Dendritic cell treated with granulocyte-macrophage colony-stimulating factor and Interleukin-4, amounts not matched to agents 40 ng/mL and 50 ng/mL, for 4 days (primary cell): Measurements from ENCODE around the gene SORL1.
"Not testable (repeated sequence)": the region's sequence is repeated elsewhere in the genome, so short reads cannot be mapped to it uniquely, and the experiment has no call there.

Experiments used
- H3K27ac Mint-ChIP-seq: one replicate; pipeline ENCODE4 v1.8.0; 2022; ENCODE audit warnings: mild to moderate bottlenecking, mixed read lengths
- H3K27me3 Mint-ChIP-seq: one replicate; pipeline ENCODE4 v1.8.0; 2022; ENCODE audit warnings: mild to moderate bottlenecking, mixed read lengths
- H3K36me3 Mint-ChIP-seq: one replicate; pipeline ENCODE4 v1.8.0; 2022; ENCODE audit warnings: low read depth, mixed read lengths
- H3K4me1 Mint-ChIP-seq: one replicate; pipeline ENCODE4 v1.8.0; 2022; ENCODE audit warnings: low read depth, mixed read lengths
- H3K4me3 Mint-ChIP-seq: one replicate; pipeline ENCODE4 v1.8.0; 2022; ENCODE audit warnings: mild to moderate bottlenecking, moderate library complexity, mixed read lengths
- H3K9me3 Mint-ChIP-seq: one replicate; pipeline ENCODE4 v1.8.0; 2022; ENCODE audit warnings: mixed read lengths
- intact Hi-C: fragments of 100-400 bp; cut with micrococcal nuclease; formaldehyde crosslinking; loops from one replicate; pipeline ENCODE4 v1.15.0; 2022

The SORL1 gene

DNA sequence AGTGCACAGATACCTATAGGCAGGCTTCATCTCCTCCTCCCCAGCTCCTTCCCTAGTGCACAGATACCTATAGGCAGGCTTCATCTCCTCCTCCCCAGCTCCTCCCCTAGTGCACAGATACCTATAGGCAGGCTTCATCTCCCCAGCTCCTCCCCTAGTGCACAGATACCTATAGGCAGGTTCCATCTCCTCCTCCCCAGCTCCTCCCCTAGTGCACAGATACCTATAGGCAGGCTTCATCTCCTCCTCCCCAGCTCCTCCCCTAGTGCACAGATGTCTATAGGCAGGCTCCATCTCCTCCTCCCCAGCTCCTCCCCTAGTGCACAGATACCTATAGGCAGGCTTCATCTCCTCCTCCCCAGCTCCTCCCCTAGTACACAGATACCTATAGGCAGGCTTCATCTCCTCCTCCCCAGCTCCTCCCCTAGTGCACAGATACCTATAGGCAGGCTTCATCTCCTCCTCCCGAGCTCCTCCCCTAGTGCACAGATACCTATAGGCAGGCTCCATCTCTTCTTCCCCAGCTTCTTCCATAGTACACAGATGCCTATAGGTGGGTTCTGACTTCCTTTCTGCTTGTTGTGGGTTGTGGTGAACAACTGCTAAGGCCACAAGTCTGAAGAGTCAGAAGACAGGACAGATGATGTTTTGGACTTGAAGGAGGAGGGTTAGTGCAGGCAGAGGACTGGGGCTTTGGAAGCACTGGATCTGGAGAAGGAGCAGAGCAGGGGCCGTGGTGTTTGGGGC lies 29.5 kb downstream of the SORL1 start:
- H3K9me3 Mint-ChIP-seq, result not testable (repeated sequence)

DNA sequence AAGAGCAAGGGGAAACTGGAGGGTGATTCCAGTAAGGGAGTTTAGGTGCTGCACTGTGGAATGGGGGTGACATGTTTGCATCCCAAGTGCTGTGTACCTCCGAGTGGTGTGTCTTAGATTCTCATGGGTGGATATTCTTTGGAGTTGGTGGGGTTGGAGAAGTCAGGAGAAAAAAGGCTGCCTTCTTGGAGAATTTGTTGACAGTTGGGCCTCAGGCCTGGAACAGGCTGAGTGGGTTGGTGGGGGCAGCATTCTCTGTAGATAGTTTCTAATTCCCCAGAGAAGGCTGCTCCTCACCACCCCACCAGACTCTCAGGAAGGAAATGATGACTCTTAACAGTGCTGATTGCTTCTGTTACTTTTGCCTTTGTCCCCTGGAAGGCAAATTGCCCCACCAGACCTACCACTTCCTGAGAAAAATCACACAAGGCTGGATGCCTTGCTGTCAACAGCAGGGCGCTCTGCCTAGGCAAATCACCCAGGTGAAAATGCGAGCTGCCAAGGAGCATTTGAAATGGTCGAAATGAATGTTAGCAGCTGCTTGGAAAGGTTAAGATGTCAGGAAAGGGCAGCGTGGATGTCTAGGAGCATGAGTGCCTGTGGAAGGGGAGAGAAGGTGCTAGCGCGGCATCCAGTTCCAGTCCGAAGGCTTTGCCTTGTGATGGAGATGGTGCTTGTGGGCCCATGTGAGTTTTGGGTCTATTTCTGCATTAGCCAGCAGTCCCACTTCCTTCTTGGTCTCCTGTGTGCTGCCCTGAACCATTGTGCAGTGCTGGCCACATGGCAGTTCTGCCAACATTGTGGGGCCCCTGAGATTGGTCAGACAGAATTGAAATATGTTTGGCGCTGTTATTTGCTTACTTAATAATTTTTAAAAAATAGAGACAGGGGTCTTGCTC lies 30.4 kb downstream of the SORL1 start:
- intact Hi-C loops, result no loop called here
- Mint-ChIP-seq H3K36me3 (peaks cover 41% of the 10 kb centered on the region), H3K4me1 (peaks cover 54% of the 10 kb centered on the region), H3K27ac (no peak overlapping the region), H3K27me3 (peaks cover 12% of the 10 kb centered on the region), H3K4me3 (no peak overlapping the region), H3K9me3 (no peaks in the 10 kb centered on the region)

More for the DNA sequence above, 29.5 kb downstream of the SORL1 start:
- Mint-ChIP-seq H3K27me3 (peaks cover 12% of the 10 kb centered on the region), H3K4me1 (peaks cover 57% of the 10 kb centered on the region), H3K36me3 (peaks cover 36% of the 10 kb centered on the region)
- H3K4me3 Mint-ChIP-seq, intact Hi-C loops, H3K27ac Mint-ChIP-seq: not testable (repeated sequence)

DNA sequence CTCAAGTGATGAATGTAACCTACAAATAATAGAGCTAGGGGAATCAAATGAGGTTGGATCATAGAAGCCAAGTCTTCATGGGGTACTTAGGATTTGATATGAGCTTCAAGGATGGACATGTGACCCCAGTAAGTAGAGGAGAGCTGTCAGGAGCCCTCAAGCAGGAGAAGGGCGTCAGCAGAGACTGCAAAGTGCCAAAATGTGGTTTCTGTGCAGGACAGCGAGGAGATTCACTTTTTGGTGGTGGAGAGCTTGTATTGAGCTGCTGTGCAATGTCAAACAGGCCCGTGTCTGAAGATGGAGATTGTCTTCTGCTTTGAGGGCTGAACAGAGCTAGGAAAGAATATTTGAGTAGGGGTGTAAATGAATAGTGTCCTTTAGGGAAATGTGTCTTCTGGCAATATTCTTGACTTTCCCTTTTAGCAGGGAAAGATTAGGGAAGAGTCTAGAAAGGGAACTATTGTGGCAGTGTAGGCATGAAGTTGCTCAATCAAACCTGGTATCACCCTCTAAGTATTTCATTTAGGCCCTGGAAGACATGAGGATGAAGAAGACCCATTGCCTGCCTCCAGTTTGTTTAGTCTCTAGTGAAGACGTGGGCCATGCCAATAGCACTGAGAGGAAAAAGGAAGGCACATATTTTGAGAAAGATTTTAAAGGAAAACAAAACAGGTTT lies 31.8 kb downstream of the SORL1 start:
- Mint-ChIP-seq H3K9me3 (no peaks in the 10 kb centered on the region), H3K27me3 (peaks cover 9% of the 10 kb centered on the region), H3K36me3 (peaks cover 44% of the 10 kb centered on the region), H3K4me1 (peaks cover 48% of the 10 kb centered on the region), H3K27ac (no peak overlapping the region), H3K4me3 (no peak overlapping the region)
- intact Hi-C loops, result no loop called here

DNA sequence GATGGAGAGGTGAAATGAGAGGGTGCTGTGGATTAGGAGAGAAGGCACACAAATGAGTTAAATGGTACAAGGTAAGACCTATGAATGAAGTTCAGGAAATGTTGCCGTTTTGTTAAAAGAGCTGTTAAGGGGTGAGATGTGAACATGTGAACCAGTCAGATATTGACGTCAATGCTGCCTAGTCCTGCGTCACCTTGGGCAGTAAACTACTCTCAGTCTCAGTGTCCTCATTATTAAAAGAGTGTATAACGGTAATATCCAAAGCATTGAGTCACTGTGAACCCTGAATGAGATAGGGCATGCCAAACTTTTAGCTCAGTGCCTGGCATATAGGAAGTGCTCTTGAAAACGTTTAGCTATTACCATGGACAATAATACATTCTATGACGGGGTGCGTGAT lies 33.1 kb downstream of the SORL1 start:
- no peak overlapping the region for H3K27ac Mint-ChIP-seq
- H3K27me3 Mint-ChIP-seq, result peaks cover 4% of the 10 kb centered on the region
- intact Hi-C loops, result no loop called here
- no peaks in the 10 kb centered on the region for H3K9me3 Mint-ChIP-seq
- peaks cover 40% of the 10 kb centered on the region for H3K4me1 Mint-ChIP-seq
- no peak overlapping the region for H3K4me3 Mint-ChIP-seq
- peaks cover 49% of the 10 kb centered on the region for H3K36me3 Mint-ChIP-seq

DNA sequence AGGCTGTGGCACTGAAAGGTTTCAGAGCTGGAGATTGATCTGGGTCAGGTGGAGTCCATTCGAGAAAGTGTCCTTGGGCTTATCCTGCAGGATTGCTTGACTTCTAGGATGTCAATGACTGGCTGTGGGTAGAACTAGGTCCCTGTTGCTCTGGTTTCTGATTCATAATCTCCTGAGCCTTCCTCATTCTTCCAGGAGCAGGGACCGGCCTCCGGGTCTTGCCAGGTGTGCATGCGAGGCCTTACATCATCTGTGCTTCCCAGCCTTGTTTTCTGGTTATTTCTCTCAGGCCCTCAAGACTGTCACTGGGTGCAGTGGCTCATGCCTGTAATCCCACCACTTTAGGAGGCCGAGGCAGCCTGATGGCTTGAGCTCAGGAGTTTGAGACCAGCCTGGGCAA lies 33.9 kb downstream of the SORL1 start:
- H3K27ac Mint-ChIP-seq, result no peak overlapping the region
- peaks cover 57% of the 10 kb centered on the region for H3K36me3 Mint-ChIP-seq
- intact Hi-C loops, result no loop called here

DNA sequence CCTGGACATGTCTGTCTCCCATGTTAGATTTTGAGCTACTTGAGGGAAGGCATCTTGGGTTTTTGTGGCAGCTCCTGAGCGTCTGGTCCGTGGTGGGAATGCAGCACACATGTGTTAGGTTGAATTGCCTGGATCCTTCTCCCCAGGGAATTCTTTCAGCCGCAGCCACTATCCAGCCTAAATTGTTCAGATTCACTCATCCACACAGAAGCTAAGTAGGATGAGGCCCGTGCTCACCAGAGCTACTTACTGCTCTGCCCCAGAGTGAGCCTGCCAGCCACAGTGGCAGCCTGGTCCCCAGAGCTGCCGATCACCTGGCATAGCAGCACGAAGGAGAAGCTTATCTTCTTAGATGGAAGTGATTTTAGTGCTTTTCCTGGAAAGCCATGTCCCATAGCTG lies 35.1 kb downstream of the SORL1 start:
- no peak overlapping the region for H3K4me3 Mint-ChIP-seq
- no peaks in the 10 kb centered on the region for H3K27me3 Mint-ChIP-seq
- no peaks in the 10 kb centered on the region for H3K9me3 Mint-ChIP-seq
- H3K27ac Mint-ChIP-seq, result no peak overlapping the region
- H3K4me1 Mint-ChIP-seq, result peaks cover 24% of the 10 kb centered on the region
- peaks cover 68% of the 10 kb centered on the region for H3K36me3 Mint-ChIP-seq
- intact Hi-C loops, result no loop called here

More for the DNA sequence above, 33.9 kb downstream of the SORL1 start:
- Mint-ChIP-seq H3K9me3 (no peaks in the 10 kb centered on the region), H3K4me3 (no peak overlapping the region), H3K27me3 (peaks cover 4% of the 10 kb centered on the region), H3K4me1 (peaks cover 36% of the 10 kb centered on the region)

DNA sequence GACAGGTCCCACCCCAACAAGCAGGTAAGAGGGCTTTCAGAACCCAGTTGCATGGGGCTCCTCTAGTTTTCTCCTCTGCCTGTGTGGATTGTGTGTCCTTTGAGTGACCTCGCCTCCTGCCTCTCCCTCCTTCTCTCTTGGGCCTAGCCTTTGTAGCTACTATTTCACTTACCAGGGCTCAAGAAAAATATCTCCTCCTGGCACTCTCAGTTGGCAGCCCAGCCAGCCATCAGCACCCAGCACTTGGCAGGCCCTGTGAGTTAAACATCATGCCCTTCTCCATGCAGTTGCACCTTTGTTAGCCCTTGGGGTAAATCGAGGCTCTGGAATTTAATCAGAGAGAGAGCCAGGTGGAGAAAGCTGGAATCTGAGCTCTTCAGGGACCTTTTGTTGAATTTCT lies 36.1 kb downstream of the SORL1 start:
- peaks cover 15% of the 10 kb centered on the region for H3K4me1 Mint-ChIP-seq
- H3K9me3 Mint-ChIP-seq, result no peaks in the 10 kb centered on the region
- intact Hi-C loops, result no loop called here
- no peak overlapping the region for H3K27ac Mint-ChIP-seq
- no peaks in the 10 kb centered on the region for H3K27me3 Mint-ChIP-seq
- peaks cover 68% of the 10 kb centered on the region for H3K36me3 Mint-ChIP-seq
- no peak overlapping the region for H3K4me3 Mint-ChIP-seq

DNA sequence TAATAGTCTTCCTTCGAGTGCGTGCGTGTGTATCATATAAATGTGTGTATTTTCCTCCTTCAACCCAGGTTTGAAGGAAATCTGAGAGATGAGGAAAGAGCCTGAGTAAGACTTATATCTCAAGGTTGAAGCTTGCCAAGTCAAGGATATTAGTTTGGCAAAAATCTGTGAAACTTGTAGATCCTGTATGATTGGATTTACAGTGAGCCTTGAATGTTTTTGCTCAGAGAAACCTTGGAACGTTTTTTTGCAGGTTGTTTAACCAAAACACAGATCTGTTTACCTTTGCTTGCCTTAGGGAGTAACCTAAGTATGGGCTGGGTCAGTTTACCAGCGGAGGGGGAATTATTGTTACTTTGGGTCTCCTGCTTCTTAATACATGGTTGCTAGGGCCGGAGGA lies 36.5 kb downstream of the SORL1 start:
- no peaks in the 10 kb centered on the region for H3K9me3 Mint-ChIP-seq
- intact Hi-C loops, result no loop called here
- no peak overlapping the region for H3K27ac Mint-ChIP-seq
- H3K27me3 Mint-ChIP-seq, result no peaks in the 10 kb centered on the region
- peaks cover 68% of the 10 kb centered on the region for H3K36me3 Mint-ChIP-seq
- H3K4me1 Mint-ChIP-seq, result peaks cover 10% of the 10 kb centered on the region
- no peak overlapping the region for H3K4me3 Mint-ChIP-seq

DNA sequence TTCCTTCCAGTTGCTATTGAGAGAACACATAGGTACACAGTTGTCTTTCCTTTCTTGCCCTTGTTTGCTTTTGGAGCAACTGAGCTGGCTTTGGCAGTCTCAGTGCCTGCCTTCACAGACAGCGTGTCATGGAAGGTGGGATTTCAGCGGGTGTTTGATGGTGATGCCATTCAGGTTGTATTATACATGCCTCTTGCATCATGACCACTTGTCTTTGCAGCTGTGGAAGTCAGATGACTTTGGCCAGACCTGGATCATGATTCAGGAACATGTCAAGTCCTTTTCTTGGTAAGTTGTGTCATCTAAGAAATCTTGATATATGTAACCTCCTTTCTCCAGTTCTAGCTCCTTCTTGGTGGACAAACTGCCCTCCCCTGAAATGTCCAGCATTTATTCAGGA lies 37.7 kb downstream of the SORL1 start:
- intact Hi-C loops, result no loop called here
- H3K4me1 Mint-ChIP-seq, result peaks cover 8% of the 10 kb centered on the region
- H3K36me3 Mint-ChIP-seq, result peaks cover 60% of the 10 kb centered on the region
- no peak overlapping the region for H3K4me3 Mint-ChIP-seq
- H3K9me3 Mint-ChIP-seq, result no peaks in the 10 kb centered on the region
- no peak overlapping the region for H3K27ac Mint-ChIP-seq
- no peaks in the 10 kb centered on the region for H3K27me3 Mint-ChIP-seq

DNA sequence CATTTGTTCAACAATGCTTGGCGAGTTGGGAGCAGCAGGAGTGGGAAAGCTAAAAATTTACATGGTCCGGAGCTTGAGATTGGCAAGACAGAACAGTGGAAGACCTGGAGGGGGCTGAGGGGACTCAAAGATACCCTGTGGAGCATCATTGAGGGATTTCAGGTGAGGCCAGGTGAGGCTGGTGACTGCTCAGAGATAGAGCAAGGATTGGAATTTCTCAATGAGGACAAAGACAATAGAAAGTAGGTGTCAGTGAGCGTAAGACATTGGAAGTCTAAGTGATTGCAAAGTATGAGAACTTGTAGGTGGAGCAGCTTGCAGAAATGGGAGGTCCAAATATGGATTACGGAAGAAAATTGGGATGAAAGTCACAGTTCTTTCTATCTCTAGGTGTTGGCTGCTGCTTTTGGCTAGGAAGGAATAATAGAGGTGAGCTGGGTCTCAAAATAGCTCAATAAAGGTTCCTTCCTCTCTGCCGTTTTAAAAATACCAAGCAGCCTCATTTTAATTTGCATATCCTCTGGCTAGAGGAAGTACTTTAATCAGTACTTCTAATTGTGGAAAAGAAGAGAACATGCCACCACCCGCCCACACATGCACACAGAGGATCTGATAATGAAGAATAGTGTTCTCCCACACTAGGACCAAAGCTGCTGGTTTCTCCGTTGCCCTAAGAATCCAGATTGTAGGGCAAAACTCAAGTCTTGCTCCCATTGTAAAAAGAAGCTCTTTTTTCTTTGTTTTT lies 42.4 kb downstream of the SORL1 start:
- intact Hi-C loops, result no loop called here

DNA sequence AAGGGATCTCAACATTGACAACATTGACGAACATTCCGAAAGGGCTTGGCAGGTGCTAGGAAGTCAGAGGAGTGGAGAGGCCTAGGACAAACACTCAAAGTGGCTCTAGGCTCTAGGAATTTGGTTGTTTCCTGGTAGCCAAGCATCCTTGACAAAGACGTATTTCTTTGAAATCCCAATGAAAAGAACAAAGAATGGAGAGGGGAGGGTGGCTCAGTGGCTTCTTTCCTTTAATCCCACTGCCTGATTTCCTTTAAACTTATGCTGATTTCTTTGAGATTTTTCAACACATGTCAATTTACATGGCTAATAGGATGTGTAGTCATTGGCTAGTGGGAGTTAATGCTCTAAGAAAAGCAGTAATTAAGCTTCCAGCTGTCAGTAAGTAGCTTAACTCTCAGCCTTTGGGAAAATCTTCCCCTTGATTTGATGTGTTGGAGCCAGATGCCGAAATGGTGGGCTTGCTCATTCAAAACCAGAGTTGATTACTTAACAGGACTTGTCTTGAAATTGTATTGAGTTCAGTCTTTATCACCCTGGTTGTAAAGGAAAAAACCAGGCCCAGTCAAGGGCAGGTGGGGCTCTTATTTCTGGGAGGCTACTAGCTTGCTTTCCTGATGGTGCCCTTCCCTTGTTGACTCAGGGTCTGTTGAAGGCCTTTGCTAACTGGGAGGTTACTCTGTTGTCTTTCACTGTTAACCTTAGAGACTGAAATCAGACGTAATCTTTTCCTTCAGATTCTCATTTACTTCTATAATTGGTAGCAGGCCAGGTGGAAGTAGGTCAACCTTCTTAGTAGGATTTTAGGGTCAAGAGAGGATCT lies 45.3 kb downstream of the SORL1 start:
- intact Hi-C loops, result no loop called here
- Mint-ChIP-seq H3K27ac (no peak overlapping the region), H3K4me3 (no peak overlapping the region), H3K27me3 (peaks cover 2% of the 10 kb centered on the region), H3K9me3 (peaks cover 8% of the 10 kb centered on the region), H3K36me3 (peaks cover 51% of the 10 kb centered on the region), H3K4me1 (peaks cover 8% of the 10 kb centered on the region)

More for the DNA sequence above, 42.4 kb downstream of the SORL1 start:
- Mint-ChIP-seq H3K4me1 (peaks cover 8% of the 10 kb centered on the region), H3K27me3 (peaks cover 2% of the 10 kb centered on the region), H3K4me3 (no peak overlapping the region), H3K9me3 (no peaks in the 10 kb centered on the region), H3K27ac (no peak overlapping the region), H3K36me3 (peaks cover 62% of the 10 kb centered on the region)

DNA sequence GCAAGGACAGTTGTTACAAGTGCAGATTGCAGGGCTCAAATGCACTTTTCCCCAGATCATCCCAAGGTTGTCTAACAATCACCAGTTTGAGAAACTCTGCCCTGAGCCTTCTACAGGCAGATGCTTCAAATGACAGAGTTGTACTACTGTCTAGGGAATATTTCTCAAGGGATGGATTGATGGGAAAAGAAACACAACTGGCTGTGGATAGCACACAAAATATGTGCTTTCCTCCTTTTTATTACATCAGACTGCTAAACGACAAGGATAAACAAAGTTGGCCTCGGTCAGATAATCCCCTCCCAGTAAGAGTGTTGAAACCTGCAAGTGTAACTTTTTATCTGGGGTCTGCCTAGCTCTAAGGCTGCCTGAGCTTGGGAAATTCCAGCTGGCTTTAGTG lies 47.3 kb downstream of the SORL1 start:
- intact Hi-C loops, result no loop called here
- H3K27me3 Mint-ChIP-seq, result peaks cover 2% of the 10 kb centered on the region
- no peak overlapping the region for H3K4me3 Mint-ChIP-seq
- H3K36me3 Mint-ChIP-seq, result peaks cover 51% of the 10 kb centered on the region
- peaks cover 19% of the 10 kb centered on the region for H3K4me1 Mint-ChIP-seq
- peaks cover 8% of the 10 kb centered on the region for H3K9me3 Mint-ChIP-seq
- H3K27ac Mint-ChIP-seq, result no peak overlapping the region

DNA sequence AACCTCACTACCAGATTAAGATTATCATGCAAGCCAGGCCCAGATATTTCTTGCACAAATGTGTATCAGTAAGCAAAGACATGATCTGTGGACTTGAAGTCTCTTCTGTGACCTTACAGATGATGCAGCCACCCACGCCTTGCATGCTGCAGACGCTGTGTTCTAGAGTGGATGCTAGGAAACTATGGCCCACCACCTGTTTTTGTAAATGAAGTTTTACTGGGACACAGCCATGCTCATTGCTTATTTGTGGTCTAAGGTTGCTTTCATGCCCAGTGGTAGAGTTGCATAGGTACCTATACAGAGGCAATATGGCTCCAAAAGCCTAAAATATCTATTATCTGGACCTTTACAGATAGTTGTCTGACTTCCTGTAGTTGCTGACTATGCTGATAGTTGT lies 48.2 kb downstream of the SORL1 start:
- Mint-ChIP-seq H3K4me3 (no peak overlapping the region), H3K27me3 (peaks cover 2% of the 10 kb centered on the region), H3K4me1 (peaks cover 17% of the 10 kb centered on the region), H3K36me3 (peaks cover 54% of the 10 kb centered on the region), H3K9me3 (peaks cover 8% of the 10 kb centered on the region), H3K27ac (no peak overlapping the region)
- intact Hi-C loops, result no loop called here
